GM12878 (cell line): Measurements from ENCODE around the gene AARSD1. TPM values are rescaled to one million over a fixed set of nuclear protein-coding genes. Genes with fewer than 3 reads are reported as not detected.

Source experiments
- ATF7 ChIP-seq: fragments of 450-650 bp; IDR thresholded peaks from 2 replicates; pipeline ENCODE4 v1.6.1; 2016; ENCODE audit warnings: low read depth, mild to moderate bottlenecking
- BACH1 ChIP-seq: fragments of 450-650 bp; IDR thresholded peaks from 2 replicates; pipeline ENCODE4 v1.6.1; 2017; ENCODE audit warnings: mild to moderate bottlenecking, borderline replicate concordance
- BRCA1 ChIP-seq: IDR thresholded peaks from 2 replicates; pipeline ENCODE4 v1.6.1; 2011; ENCODE audit warnings: low read depth, low read length, improper control_type of control experiment
- CEBPB ChIP-seq, 2 experiments: fragments of 150-350 bp in 1 of 2; IDR thresholded peaks; 2 replicates each; pipeline ENCODE4 v1.6.1; 2012 to 2014; ENCODE audit warnings: low read depth in 2 of 2, low read length in 2 of 2, borderline replicate concordance in 1 of 2, inconsistent platforms in 1 of 2
- DPF2 ChIP-seq: fragments of 450-650 bp; IDR thresholded peaks from 2 replicates; pipeline ENCODE4 v1.6.1; 2017; ENCODE audit warnings: mild to moderate bottlenecking
- EED ChIP-seq: sonication (generic); IDR thresholded peaks from 2 replicates; pipeline ENCODE4 v1.6.1; 2016; ENCODE audit warnings: antibody characterized with exemption, low read depth
- GATAD2B ChIP-seq: fragments of 450-650 bp; conservative IDR thresholded peaks from 2 replicates; pipeline ENCODE4 v1.6.1; 2017; ENCODE audit warnings: low read depth, mild to moderate bottlenecking, moderate library complexity
- HDAC2 ChIP-seq: fragments of 200-600 bp; sonication (generic); IDR thresholded peaks from 2 replicates; pipeline ENCODE4 v1.6.1; 2017
- HSF1 ChIP-seq: fragments of 150-350 bp; IDR thresholded peaks from 2 replicates; pipeline ENCODE4 v1.6.1; 2014; ENCODE audit warnings: mild to moderate bottlenecking, low read depth, low read length
- IKZF2 ChIP-seq, 2 experiments: fragments of 450-650 bp; IDR thresholded peaks; 2 replicates each; pipeline ENCODE4 v1.6.1; 2017; ENCODE audit warnings: mild to moderate bottlenecking in 2 of 2, moderate library complexity in 2 of 2
- KAT2A ChIP-seq: conservative IDR thresholded peaks from 2 replicates; pipeline ENCODE4 v1.6.1; 2011; ENCODE audit warnings: low read depth, low read length; ENCODE audit not compliant: control insufficient read depth
- LARP7 ChIP-seq: fragments of 450-650 bp; IDR thresholded peaks from 2 replicates; pipeline ENCODE4 v1.6.1; 2017; ENCODE audit warnings: mild to moderate bottlenecking
- MLLT1 ChIP-seq: fragments of 450-650 bp; IDR thresholded peaks from 2 replicates; pipeline ENCODE4 v1.6.1; 2016; ENCODE audit warnings: mild to moderate bottlenecking
- NR2C2 ChIP-seq: IDR thresholded peaks from 2 replicates; pipeline ENCODE4 v1.6.1; 2011; ENCODE audit warnings: borderline replicate concordance, low read depth; ENCODE audit not compliant: control insufficient read depth, insufficient read length
- POLR2AphosphoS5 ChIP-seq: IDR thresholded peaks from 2 replicates; pipeline ENCODE4 v1.6.1; 2011; ENCODE audit warnings: mild to moderate bottlenecking, low read length, inconsistent platforms
- RAD51 ChIP-seq: fragments of 450-650 bp; IDR thresholded peaks from 2 replicates; pipeline ENCODE4 v1.6.1; 2016; ENCODE audit warnings: moderate library complexity, mild to moderate bottlenecking, inconsistent platforms
- RBBP5 ChIP-seq: fragments of 200-600 bp; sonication (generic); conservative IDR thresholded peaks from 2 replicates; pipeline ENCODE4 v1.6.1; 2016
- SIX5 ChIP-seq: IDR thresholded peaks from 2 replicates; pipeline ENCODE4 v1.6.1; 2011; ENCODE audit warnings: mild to moderate bottlenecking, low read depth, low read length, moderate library complexity; ENCODE audit not compliant: severe bottlenecking
- SMAD1 ChIP-seq: fragments of 450-650 bp; IDR thresholded peaks from 2 replicates; pipeline ENCODE4 v1.6.1; 2018; ENCODE audit warnings: mild to moderate bottlenecking, low read depth; ENCODE audit not compliant: partially characterized antibody
- STAT3 ChIP-seq: IDR thresholded peaks from 2 replicates; pipeline ENCODE4 v1.6.1; 2011; ENCODE audit warnings: low read depth, low read length, improper control_type of control experiment
- TAF1 ChIP-seq: IDR thresholded peaks from 2 replicates; pipeline ENCODE4 v1.6.1; 2011; ENCODE audit warnings: mild to moderate bottlenecking, low read depth, low read length, borderline replicate concordance
- WRNIP1 ChIP-seq: IDR thresholded peaks from 2 replicates; pipeline ENCODE4 v1.6.1; 2011; ENCODE audit warnings: low read depth, low read length, improper control_type of control experiment, borderline replicate concordance
- ZNF24 ChIP-seq: fragments of 450-650 bp; IDR thresholded peaks from 2 replicates; pipeline ENCODE4 v1.6.1; 2017; ENCODE audit warnings: antibody characterized with exemption, mild to moderate bottlenecking
- ZNF274 ChIP-seq: IDR thresholded peaks from one replicate; pipeline ENCODE4 v1.8.0; 2011; ENCODE audit not compliant: insufficient read length, insufficient read depth
- ZNF384 ChIP-seq: IDR thresholded peaks from 2 replicates; pipeline ENCODE4 v1.6.1; 2012; ENCODE audit warnings: low read depth, mild to moderate bottlenecking, low read length, improper control_type of control experiment, borderline replicate concordance
- polyA plus RNA-seq, 11 experiments: library from polyadenylated mRNA; depleted of rRNA in 4 of 11; unstranded in 6 of 11; stranded (reverse) in 5 of 11; fragments of >200 nt; fragmentation: Nextera tagmentation in 4 of 11; fragmentation: Illumina TruSeq in 1 of 11; extraction: Ambion mirVana in 4 of 11; extraction: Trizol in 1 of 11; gene quantifications; 1 replicate in 1 of 11; 2 replicates in 10 of 11; pipeline versions ENCODE4 v1.2.1 to v1.2.3, GENCODE V29; 2011 to 2016; ENCODE audit warnings: inconsistent platforms in 2 of 11, missing spikeins in 2 of 11, low read depth in 1 of 11
- total RNA-seq, 4 experiments: library from RNA; depleted of rRNA in 3 of 4; stranded (reverse); fragments of >200 nt in 3 of 4; fragmentation: Illumina TruSeq in 1 of 4; extraction: Trizol in 1 of 4; gene quantifications; 2 replicates each; pipeline versions ENCODE4 v1.2.1 to v1.2.3, GENCODE V29; 2013 to 2021
- TF ChIP-seq, protein P1 (sequence below): fragments of 450-650 bp; formaldehyde crosslinking; IDR thresholded peaks from 2 replicates; pipeline ENCODE4 v1.5.0; 2022; ENCODE audit warnings: mild to moderate bottlenecking, missing genetic modification characterization
- TF ChIP-seq, protein P2 (sequence below): IDR thresholded peaks from 2 replicates; pipeline ENCODE4 v1.6.1; 2012; ENCODE audit warnings: low read depth, low read length, improper control_type of control experiment

The AARSD1 gene
- total and polyA plus RNA-seq, 10 of the 15 experiments (the other 5 are each of a cell fraction or from before 2014, with no cell fraction given): 32.2 to 86.2 (median 52.8) TPM

DNA sequence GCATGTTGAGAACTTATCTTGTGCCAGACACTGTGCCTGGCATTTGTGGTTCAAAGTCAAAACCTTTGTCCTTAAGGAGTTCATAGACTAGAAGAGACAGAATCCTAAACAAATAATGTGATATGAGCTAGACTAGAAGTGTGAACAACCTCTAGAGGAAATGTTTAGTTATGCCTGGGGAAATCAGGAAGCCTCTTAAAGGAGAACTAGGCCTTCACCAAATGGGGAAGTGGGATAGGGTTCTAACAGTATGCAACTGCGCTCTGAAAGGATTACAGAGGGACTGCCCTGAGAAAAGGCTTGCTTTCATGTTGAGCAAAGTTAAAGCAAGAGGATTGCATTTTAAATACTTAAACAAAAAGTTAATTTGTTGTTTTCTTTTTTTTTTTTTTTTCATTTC, 21.0 kb upstream of the AARSD1 start (continued):
- TF ChIP-seq DPF2 (0 out of 2 replicates have a peak, but pooled peaks have one; percentile 39), SMAD1 (no peak), IKZF2 (IDR thresholded peaks at IDR 0.05) (peak; percentile 83 to 88), TAF1 (0 out of 2 replicates have a peak, but pooled peaks have one; percentile 24), ATF7 (peak; percentile 45; the same call in 1 of the 2 replicates), HSF1 (no peak), HDAC2 (no peak), MLLT1 (0 out of 2 replicates have a peak, but pooled peaks have one; percentile 39), NR2C2 (no peak), CEBPB (IDR thresholded peaks at IDR 0.05; ENCODE audit: borderline replicate concordance in 1 of 2, low read depth in 2 of 2, low read length in 2 of 2) (no peak), KAT2A (no peak), ZNF24 (no peak; the same call in 1 of the 2 replicates), LARP7 (no peak), RAD51 (no peak), POLR2AphosphoS5 (no peak), BRCA1 (no peak), BACH1 (peak; percentile 41; the same call in 1 of the 2 replicates), ZNF384 (peak; percentile 38; the same call in 1 of the 2 replicates), EED (peak; percentile 68), STAT3 (no peak), GATAD2B (no peak), RBBP5 (no peak), ZNF274 (no peak), WRNIP1 (no peak), SIX5 (no peak)
- TF ChIP-seq, protein P1, sequence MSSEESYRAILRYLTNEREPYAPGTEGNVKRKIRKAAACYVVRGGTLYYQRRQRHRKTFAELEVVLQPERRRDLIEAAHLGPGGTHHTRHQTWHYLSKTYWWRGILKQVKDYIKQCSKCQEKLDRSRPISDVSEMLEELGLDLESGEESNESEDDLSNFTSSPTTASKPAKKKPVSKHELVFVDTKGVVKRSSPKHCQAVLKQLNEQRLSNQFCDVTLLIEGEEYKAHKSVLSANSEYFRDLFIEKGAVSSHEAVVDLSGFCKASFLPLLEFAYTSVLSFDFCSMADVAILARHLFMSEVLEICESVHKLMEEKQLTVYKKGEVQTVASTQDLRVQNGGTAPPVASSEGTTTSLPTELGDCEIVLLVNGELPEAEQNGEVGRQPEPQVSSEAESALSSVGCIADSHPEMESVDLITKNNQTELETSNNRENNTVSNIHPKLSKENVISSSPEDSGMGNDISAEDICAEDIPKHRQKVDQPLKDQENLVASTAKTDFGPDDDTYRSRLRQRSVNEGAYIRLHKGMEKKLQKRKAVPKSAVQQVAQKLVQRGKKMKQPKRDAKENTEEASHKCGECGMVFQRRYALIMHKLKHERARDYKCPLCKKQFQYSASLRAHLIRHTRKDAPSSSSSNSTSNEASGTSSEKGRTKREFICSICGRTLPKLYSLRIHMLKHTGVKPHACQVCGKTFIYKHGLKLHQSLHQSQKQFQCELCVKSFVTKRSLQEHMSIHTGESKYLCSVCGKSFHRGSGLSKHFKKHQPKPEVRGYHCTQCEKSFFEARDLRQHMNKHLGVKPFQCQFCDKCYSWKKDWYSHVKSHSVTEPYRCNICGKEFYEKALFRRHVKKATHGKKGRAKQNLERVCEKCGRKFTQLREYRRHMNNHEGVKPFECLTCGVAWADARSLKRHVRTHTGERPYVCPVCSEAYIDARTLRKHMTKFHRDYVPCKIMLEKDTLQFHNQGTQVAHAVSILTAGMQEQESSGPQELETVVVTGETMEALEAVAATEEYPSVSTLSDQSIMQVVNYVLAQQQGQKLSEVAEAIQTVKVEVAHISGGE (CRISPR knock-in tag): no peak
- TF ChIP-seq, protein P2, sequence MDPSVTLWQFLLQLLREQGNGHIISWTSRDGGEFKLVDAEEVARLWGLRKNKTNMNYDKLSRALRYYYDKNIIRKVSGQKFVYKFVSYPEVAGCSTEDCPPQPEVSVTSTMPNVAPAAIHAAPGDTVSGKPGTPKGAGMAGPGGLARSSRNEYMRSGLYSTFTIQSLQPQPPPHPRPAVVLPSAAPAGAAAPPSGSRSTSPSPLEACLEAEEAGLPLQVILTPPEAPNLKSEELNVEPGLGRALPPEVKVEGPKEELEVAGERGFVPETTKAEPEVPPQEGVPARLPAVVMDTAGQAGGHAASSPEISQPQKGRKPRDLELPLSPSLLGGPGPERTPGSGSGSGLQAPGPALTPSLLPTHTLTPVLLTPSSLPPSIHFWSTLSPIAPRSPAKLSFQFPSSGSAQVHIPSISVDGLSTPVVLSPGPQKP: no peak
